ENCODE results near the gene CAMK2D. TPM values are rescaled to one million over a fixed set of nuclear protein-coding genes. Genes with fewer than 3 reads are reported as not detected.

CAMK2D gene
- total RNA-seq, 4 donors from 2014 or later = 57.3 to 78.4 (median 61.8) TPM

GRCh38 chr4:113513382-113513781 lies 248.2 kb downstream of the CAMK2D start:
- no peak overlapping the region for H3K27ac ChIP-seq
- WGBS, 2 donors = 74 to 92% methylated on average over 2 of the region's 2 CpGs
- H3K4me1 ChIP-seq = no peaks in the 10 kb centered on the region
- H3K36me3 ChIP-seq = peaks cover 4 to 7% of the 10 kb centered on the region in 2 donors
- H3K27me3 ChIP-seq = no peaks in the 10 kb centered on the region
- H3K4me3 ChIP-seq (replicated peaks in 1 of 3) = no peak overlapping the region
- no peak for DNase-seq
- intact Hi-C loops (cut with DNase I) = no loop called here
- no peaks in the 10 kb centered on the region for H3K9me3 ChIP-seq
- no peak for TF ChIP-seq CTCF (IDR thresholded peaks at IDR 0.05)

GRCh38 chr4:113512880-113513279 lies 248.7 kb downstream of the CAMK2D start:
- no peak for TF ChIP-seq POLR2A (IDR thresholded peaks at IDR 0.05)
- TF ChIP-seq CTCF (IDR thresholded peaks at IDR 0.05) = no peak
- 96 to 99% methylated on average over 6 of the region's 6 CpGs for WGBS, 2 donors

GRCh38 chr4:113511944-113512343 lies 249.6 kb downstream of the CAMK2D start:
- TF ChIP-seq POLR2A (IDR thresholded peaks at IDR 0.05) (no peak), CTCF (IDR thresholded peaks at IDR 0.05) (no peak)
- intact Hi-C loops (cut with DNase I) = no loop called here
- Histone ChIP-seq H3K4me3 (replicated peaks in 1 of 3) (no peak overlapping the region), H3K36me3 (peaks cover 4 to 7% of the 10 kb centered on the region in 2 donors), H3K27ac (no peak overlapping the region), H3K4me1 (no peaks in the 10 kb centered on the region), H3K9me3 (no peaks in the 10 kb centered on the region), H3K27me3 (no peaks in the 10 kb centered on the region)
- 87% methylated on average over 2 of the region's 2 CpGs for WGBS, 2 donors
- no peak for DNase-seq

More at GRCh38 chr4:113512880-113513279, 248.7 kb downstream of the CAMK2D start:
- intact Hi-C loops (cut with DNase I) = no loop called here
- Histone ChIP-seq H3K4me3 (replicated peaks in 1 of 3) (no peak overlapping the region), H3K4me1 (no peaks in the 10 kb centered on the region), H3K36me3 (peaks cover 4 to 7% of the 10 kb centered on the region in 2 donors), H3K9me3 (no peaks in the 10 kb centered on the region), H3K27me3 (no peaks in the 10 kb centered on the region), H3K27ac (no peak overlapping the region)
- no peak for DNase-seq

GRCh38 chr4:113509851-113510250 lies 251.7 kb downstream of the CAMK2D start:
- no peak for DNase-seq
- Histone ChIP-seq H3K4me3 (replicated peaks in 1 of 3) (no peak overlapping the region), H3K36me3 (peaks cover 4 to 7% of the 10 kb centered on the region in 2 donors), H3K9me3 (no peaks in the 10 kb centered on the region), H3K27ac (no peak overlapping the region), H3K27me3 (no peaks in the 10 kb centered on the region), H3K4me1 (no peaks in the 10 kb centered on the region)
- WGBS, 2 donors = 97 to 100% methylated on average over 1 of the region's 1 CpG
- intact Hi-C loops (cut with DNase I) = no loop called here
- TF ChIP-seq CTCF (IDR thresholded peaks at IDR 0.05) = no peak
- no peak for TF ChIP-seq POLR2A (IDR thresholded peaks at IDR 0.05)

GRCh38 chr4:113505044-113505443 lies 256.5 kb downstream of the CAMK2D start:
- Histone ChIP-seq H3K27ac (no peak overlapping the region), H3K27me3 (no peaks in the 10 kb centered on the region), H3K9me3 (no peaks in the 10 kb centered on the region), H3K4me3 (replicated peaks in 1 of 3) (no peak overlapping the region), H3K4me1 (no peaks in the 10 kb centered on the region), H3K36me3 (no peaks in the 10 kb centered on the region)
- TF ChIP-seq POLR2A (IDR thresholded peaks at IDR 0.05) (no peak), CTCF (IDR thresholded peaks at IDR 0.05) (no peak)
- DNase-seq = no peak
- intact Hi-C loops (cut with DNase I) = no loop called here
- WGBS, 2 donors = 92 to 96% methylated on average over 5 of the region's 5 CpGs

Data from thyroid gland (tissue), 4 donors.